Measurements from ENCODE around the gene ADD1.
"Not testable (repeated sequence)": the region's sequence is repeated elsewhere in the genome, so short reads cannot be mapped to it uniquely, and the experiment has no call there.

The ADD1 gene

DNA sequence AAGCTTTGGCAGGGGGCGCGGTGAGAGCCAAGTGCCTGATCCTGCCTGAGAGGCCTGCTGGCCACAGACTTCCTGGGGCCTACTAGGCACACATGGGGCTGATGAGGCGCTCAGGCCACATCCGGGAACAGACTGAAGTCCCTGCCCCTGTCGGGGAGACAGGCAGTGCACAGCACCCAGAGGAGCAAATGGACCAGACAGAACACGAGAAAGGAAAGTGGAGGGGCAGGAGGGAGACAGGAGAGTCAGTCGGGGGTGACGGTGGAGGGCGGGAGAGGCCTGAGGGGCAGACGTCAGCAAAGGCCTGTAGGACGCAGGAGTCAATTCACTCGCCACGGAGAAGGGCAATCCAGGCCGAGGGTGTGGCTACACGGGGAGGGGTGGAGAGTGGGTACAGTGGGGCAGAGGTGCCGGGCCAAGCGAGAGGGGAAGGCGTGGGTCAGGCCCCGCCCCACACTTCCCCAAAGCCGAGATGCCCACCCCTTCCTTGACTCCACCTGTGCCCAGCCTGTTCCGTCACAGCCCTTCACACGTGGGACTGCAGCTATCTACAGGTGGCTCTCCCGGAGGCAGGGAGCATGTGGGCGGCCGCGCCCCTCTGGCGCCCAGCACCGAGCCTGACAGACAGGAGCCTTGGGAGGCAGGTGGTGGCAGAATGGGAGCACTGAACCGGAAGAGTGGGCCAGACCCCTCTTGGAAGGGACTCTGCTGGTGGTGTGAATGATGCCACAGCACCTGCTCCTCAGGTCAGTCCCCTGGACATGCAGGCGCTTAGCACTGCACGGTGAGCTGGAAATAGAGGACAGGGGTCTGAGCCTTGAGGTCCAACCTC lies 99.1 kb downstream of the ADD1 start:
- no peak for DNase-seq (ENCODE audit: extremely low read depth, low read depth)
- TF ChIP-seq CTCF (IDR thresholded peaks at IDR 0.05; ENCODE audit: low read depth, low read length, missing control alignments) = no peak
- H3K4me3 ChIP-seq (replicated peaks; ENCODE audit: low read depth, low read length) = no peak overlapping the region

- DNase-seq (ENCODE audit: extremely low read depth, low read depth) = no peak
- no peak overlapping the region for H3K4me3 ChIP-seq (replicated peaks; ENCODE audit: low read depth, low read length)
- TF ChIP-seq CTCF (IDR thresholded peaks at IDR 0.05; ENCODE audit: low read depth, low read length, missing control alignments) = no peak
Measured at GRCh38 chr4:2943364-2944090, 99.9 kb downstream of the ADD1 start.

GRCh38 chr4:2944091-2944482 lies 100.4 kb downstream of the ADD1 start:
- TF ChIP-seq CTCF (IDR thresholded peaks at IDR 0.05; ENCODE audit: low read depth, low read length, missing control alignments) = no peak
- H3K4me3 ChIP-seq (replicated peaks; ENCODE audit: low read depth, low read length) = no peak overlapping the region
- no peak for DNase-seq (ENCODE audit: extremely low read depth, low read depth)

GRCh38 chr4:2944586-2945526 lies 101.2 kb downstream of the ADD1 start:
- TF ChIP-seq CTCF (IDR thresholded peaks at IDR 0.05; ENCODE audit: low read depth, low read length, missing control alignments) = no peak
- no peak overlapping the region for H3K4me3 ChIP-seq (replicated peaks; ENCODE audit: low read depth, low read length)
- no peak for DNase-seq (ENCODE audit: extremely low read depth, low read depth)

DNA sequence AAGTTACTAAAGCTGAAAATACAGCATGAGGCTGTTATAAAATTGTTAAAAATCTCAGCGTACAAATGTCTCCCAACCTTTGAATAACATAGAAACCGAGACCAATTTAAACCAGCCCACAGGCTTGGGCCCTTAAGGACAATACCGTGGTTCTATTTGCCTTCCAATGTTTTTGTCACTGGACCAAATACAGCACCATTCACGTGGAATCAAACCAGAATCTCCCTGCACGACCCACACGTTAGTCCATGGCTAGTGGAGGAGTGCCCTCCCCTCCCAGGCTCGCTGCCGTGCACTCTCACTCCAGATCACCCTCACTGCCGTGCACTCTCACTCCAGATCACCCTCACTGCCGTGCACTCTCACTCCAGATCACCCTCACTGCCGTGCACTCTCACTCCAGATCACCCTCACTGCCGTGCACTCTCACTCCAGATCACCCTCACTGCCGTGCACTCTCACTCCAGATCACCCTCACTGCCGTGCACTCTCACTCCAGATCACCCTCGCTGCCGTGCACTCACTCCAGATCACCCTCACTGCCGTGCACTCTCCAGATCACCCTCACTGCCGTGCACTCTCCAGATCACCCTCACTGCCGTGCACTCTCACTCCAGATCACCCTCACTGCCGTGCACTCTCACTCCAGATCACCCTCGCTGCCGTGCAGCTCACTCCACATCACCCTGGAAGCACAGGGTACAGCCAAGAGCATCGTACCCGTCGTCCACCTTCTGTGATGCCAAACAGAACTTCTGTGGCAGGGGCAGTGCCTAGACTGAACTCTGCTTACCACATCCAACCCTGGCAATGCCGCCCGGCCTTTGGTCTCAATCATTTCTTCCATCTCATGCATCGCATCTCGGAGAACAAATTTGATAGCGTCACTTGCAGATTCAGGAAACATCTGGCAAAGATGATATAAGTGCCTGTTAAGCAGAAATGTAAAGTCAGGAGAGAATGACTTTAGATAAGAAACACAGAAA lies 102.3 kb downstream of the ADD1 start:
- H3K4me3 ChIP-seq (replicated peaks; ENCODE audit: low read depth, low read length); DNase-seq (ENCODE audit: extremely low read depth, low read depth): not testable (repeated sequence)

GRCh38 chr4:2946812-2947600 lies 103.4 kb downstream of the ADD1 start:
- no peak for DNase-seq (ENCODE audit: extremely low read depth, low read depth)
- H3K4me3 ChIP-seq (replicated peaks; ENCODE audit: low read depth, low read length) = no peak overlapping the region
- no peak for TF ChIP-seq CTCF (IDR thresholded peaks at IDR 0.05; ENCODE audit: low read depth, low read length, missing control alignments)

Measured in HFF-Myc (cell line).